Heart left ventricle (tissue), 16 donors: Measurements from ENCODE around the gene PRSS16. TPM values are rescaled to one million over a fixed set of nuclear protein-coding genes. Genes with fewer than 3 reads are reported as not detected.

Source experiments
- ATAC-seq, 4 donors: fragments of 200-7000 bp; cut with Tn5 transposase; one replicate each; pipeline ENCODE4 v1.9.1; 2020 to 2022; ENCODE audit warnings: moderate library complexity in 4 of 4, mild to moderate bottlenecking in 3 of 4, moderate number of reproducible peaks in 1 of 4
- DNase-seq, 5 donors: peaks; one replicate each; pipeline ENCODE4 v3.0.0-alpha.2; 2020
- H3K27ac ChIP-seq, 12 donors: fragments of 200-600 bp; sonication (generic) in 4 of 12; one replicate each; pipeline versions ENCODE4 v1.5.0 to v1.8.0; 2016 to 2022; ENCODE audit warnings: mild to moderate bottlenecking in 2 of 12
- H3K27me3 ChIP-seq, 9 donors: fragments of 200-600 bp; sonication (generic) in 2 of 9; one replicate each; pipeline versions ENCODE4 v1.5.1 to v1.8.0; 2016 to 2022; ENCODE audit warnings: mild to moderate bottlenecking in 3 of 9
- H3K36me3 ChIP-seq, 9 donors: fragments of 200-600 bp; sonication (generic) in 2 of 9; one replicate each; pipeline versions ENCODE4 v1.5.0 to v1.8.0; 2018 to 2022; ENCODE audit warnings: mild to moderate bottlenecking in 2 of 9
- H3K4me1 ChIP-seq, 12 donors: fragments of 200-600 bp; sonication (generic) in 4 of 12; one replicate each; pipeline versions ENCODE4 v1.5.0 to v1.8.0; 2016 to 2022; ENCODE audit warnings: mild to moderate bottlenecking in 3 of 12
- H3K4me3 ChIP-seq, 12 donors: fragments of 200-600 bp; sonication (generic) in 4 of 12; one replicate each; pipeline versions ENCODE4 v1.5.0 to v1.8.0; 2017 to 2022; ENCODE audit warnings: mild to moderate bottlenecking in 9 of 12, moderate library complexity in 4 of 12
- H3K9me3 ChIP-seq, 12 donors: fragments of 200-600 bp; sonication (generic) in 4 of 12; one replicate each; pipeline versions ENCODE4 v1.5.0 to v1.8.0; 2016 to 2022; ENCODE audit warnings: mild to moderate bottlenecking in 1 of 12
- POLR2A ChIP-seq, 2 donors: fragments of 450-650 bp; IDR thresholded peaks; one replicate each; pipeline ENCODE4 v1.6.1; 2017; ENCODE audit warnings: antibody characterized with exemption in 2 of 2, mild to moderate bottlenecking in 2 of 2, moderate library complexity in 2 of 2
- WGBS, 4 donors: extraction: QIAGEN DNeasy Blood & Tissue Kit in 2 of 4; methylation state at CpG; one replicate each; pipeline versions ENCODE4 v1.1.5 to v1.1.7; 2013 to 2018; 5-methylcytosine and 5-hydroxymethylcytosine counted together
- intact Hi-C, 10 donors: fragments of 100-400 bp; cut with DNase I; formaldehyde crosslinking; loops; one replicate each; pipeline versions ENCODE4 v1.11.1 to v1.14.2; 2022
- polyA plus RNA-seq, 2 donors: library from polyadenylated mRNA; stranded (reverse); fragments of 200-250 nt; gene quantifications; one replicate each; pipeline ENCODE4 v1.2.3, GENCODE V29; 2013
- total RNA-seq, 9 donors: library from RNA; depleted of rRNA in 2 of 9; stranded (reverse); fragments of >200 nt in 2 of 9; fragmentation: NEBNext Ultra II Directional in 3 of 9; extraction: Animal tissue kit (Norgen Biotek cat#: 25700) in 3 of 9; gene quantifications; one replicate each; pipeline versions ENCODE4 v1.1.0 to v1.2.4, GENCODE V29; 2016 to 2023
- TF ChIP-seq, protein P1 (sequence below), 12 donors: fragments of 200-600 bp; sonication (generic) in 4 of 12; IDR thresholded peaks; one replicate each; pipeline versions ENCODE4 v1.5.0 to v1.8.0; 2018 to 2022; ENCODE audit warnings: antibody characterized with exemption in 12 of 12, mild to moderate bottlenecking in 5 of 12
- donor health status: ischemic (EF 13 %, LVEDD 7.1; RV severe dilation, severe dysfunction).
- donor health status: healthy with polysubstance abuse.
- donor health status: DM: no; HTN: yes; CAD: no.
- donor health status: DM: no; HTN: no; CAD: no.
- donor health status: ischemic (EF 25% LVEDD 6.9; RV normal size, moderate dysfunction).
- donor health status: ischemic (EF 25% LVEDD 5.7; RV mildly dilated, moderate dysfunction).
- donor health status: healthy.
- donor health status: DM: yes; HTN: yes; CAD: no.
- donor health status: ischemic (EF 35%, LVEDD 5.7; RV mildly dilated, moderate dysfunction).
- donor health status: nonischemic (EF 11% LVEDD 7.7; RV severe dilation, severe dysfunction).
- donor health status: DM: yes; HTN: yes; CAD: no.
- donor health status: PGD.
- donor health status: ischemic (EF 29% LVEDD 5.4; RV normal size, mild dysfunction).
- donor health status: nonischemic (EF 23%, LVEDD 6.1; RV moderate dilation, normal function).

PRSS16 gene
- total and polyA plus RNA-seq, 11 donors, result 0.11 to 1.5 TPM; not detected in 9

DNA sequence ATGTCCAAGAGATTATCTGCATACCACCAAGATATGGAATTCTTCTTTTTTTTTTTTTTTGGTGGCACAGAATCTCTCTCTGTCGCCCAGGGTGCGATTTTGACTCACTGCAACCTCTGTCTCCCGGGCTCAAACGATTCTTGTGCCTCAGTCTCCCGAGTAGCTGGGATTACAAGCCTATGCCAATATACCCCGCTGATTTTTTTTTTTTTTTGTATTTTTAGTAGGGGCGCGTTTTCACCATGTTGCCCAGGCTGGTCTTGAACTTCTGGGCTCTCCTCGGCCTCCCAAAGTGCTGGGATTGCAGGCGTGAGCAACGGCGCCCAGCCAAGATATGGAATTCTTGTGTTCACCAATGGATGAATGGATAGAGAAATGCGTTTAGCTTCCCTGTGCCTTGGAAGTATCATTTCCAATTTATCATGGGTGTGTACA, 33.6 kb downstream of the PRSS16 start:
- Histone ChIP-seq H3K4me1 (no peaks in the 10 kb centered on the region), H3K27ac (no peak overlapping the region), H3K36me3 (no peaks in the 10 kb centered on the region), H3K27me3 (peaks cover 40 to 100% (median 93%) of the 10 kb centered on the region in 9 donors), H3K9me3 (peaks cover 0 to 17% (median 0%) of the 10 kb centered on the region in 12 donors), H3K4me3 (no peak overlapping the region)
- no peak for DNase-seq
- 6 to 10% (median 8%) methylated on average over 13 of the region's 13 CpGs for WGBS, 4 donors
- intact Hi-C loops, result no loop called here
- ATAC-seq, result no peak
- no peak for TF ChIP-seq POLR2A (IDR thresholded peaks at IDR 0.05)
- TF ChIP-seq, protein P1, sequence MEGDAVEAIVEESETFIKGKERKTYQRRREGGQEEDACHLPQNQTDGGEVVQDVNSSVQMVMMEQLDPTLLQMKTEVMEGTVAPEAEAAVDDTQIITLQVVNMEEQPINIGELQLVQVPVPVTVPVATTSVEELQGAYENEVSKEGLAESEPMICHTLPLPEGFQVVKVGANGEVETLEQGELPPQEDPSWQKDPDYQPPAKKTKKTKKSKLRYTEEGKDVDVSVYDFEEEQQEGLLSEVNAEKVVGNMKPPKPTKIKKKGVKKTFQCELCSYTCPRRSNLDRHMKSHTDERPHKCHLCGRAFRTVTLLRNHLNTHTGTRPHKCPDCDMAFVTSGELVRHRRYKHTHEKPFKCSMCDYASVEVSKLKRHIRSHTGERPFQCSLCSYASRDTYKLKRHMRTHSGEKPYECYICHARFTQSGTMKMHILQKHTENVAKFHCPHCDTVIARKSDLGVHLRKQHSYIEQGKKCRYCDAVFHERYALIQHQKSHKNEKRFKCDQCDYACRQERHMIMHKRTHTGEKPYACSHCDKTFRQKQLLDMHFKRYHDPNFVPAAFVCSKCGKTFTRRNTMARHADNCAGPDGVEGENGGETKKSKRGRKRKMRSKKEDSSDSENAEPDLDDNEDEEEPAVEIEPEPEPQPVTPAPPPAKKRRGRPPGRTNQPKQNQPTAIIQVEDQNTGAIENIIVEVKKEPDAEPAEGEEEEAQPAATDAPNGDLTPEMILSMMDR (IDR thresholded peaks at IDR 0.05), result no peak

DNA sequence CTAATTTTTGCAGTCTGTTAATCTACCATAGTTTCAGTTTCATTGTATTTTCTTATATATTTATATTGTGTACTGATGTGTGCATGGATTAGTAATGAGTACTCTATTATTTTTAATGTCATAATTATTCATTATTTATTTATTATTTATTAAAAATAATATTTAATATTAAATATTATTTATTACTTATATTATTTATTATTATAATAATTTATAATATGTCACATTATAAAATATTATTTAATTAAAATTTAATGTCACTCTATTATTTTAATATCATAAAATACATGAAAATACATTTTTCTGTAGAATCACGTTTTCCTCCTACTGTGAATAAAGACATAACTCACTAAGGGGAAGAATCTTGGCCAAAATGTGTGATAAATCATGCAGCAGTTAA, 34.1 kb downstream of the PRSS16 start:
- intact Hi-C loops, result no loop called here
- ATAC-seq (no peak), DNase-seq (no peak)
- Histone ChIP-seq H3K27ac (no peak overlapping the region), H3K4me3 (no peak overlapping the region), H3K27me3 (peaks cover 37 to 100% (median 93%) of the 10 kb centered on the region in 9 donors), H3K36me3 (no peaks in the 10 kb centered on the region), H3K4me1 (no peaks in the 10 kb centered on the region), H3K9me3 (peaks cover 0 to 14% (median 0%) of the 10 kb centered on the region in 12 donors)
- TF ChIP-seq, protein P1 (IDR thresholded peaks at IDR 0.05), result no peak
- WGBS, 4 donors, result 23 to 54% (median 42%) methylated on average over 1 of the region's 1 CpG

GRCh38 chr6:27283279-27283678, 35.8 kb downstream of the PRSS16 start:
- Histone ChIP-seq H3K9me3 (peaks cover 0 to 8% (median 0%) of the 10 kb centered on the region in 12 donors), H3K36me3 (no peaks in the 10 kb centered on the region), H3K27me3 (peaks cover 38 to 100% (median 93%) of the 10 kb centered on the region in 9 donors), H3K4me3 (no peak overlapping the region), H3K27ac (no peak overlapping the region), H3K4me1 (no peaks in the 10 kb centered on the region)
- DNase-seq, result no peak
- no peak for ATAC-seq
- WGBS, 4 donors, result 6 to 14% (median 9%) methylated on average over 15 to 16 of the region's 16 CpGs
- intact Hi-C loops, result no loop called here
- no peak for TF ChIP-seq POLR2A (IDR thresholded peaks at IDR 0.05)
- TF ChIP-seq, protein P1 (IDR thresholded peaks at IDR 0.05), result no peak

GRCh38 chr6:27286141-27286540, 38.6 kb downstream of the PRSS16 start:
- DNase-seq, result no peak
- 77 to 87% (median 81%) methylated on average over 2 of the region's 2 CpGs for WGBS, 4 donors
- no peak for TF ChIP-seq POLR2A (IDR thresholded peaks at IDR 0.05)
- TF ChIP-seq, protein P1 (IDR thresholded peaks at IDR 0.05), result no peak
- Histone ChIP-seq H3K9me3 (peaks cover 0 to 11% (median 0%) of the 10 kb centered on the region in 12 donors), H3K4me1 (no peaks in the 10 kb centered on the region), H3K4me3 (no peak overlapping the region), H3K36me3 (no peaks in the 10 kb centered on the region), H3K27ac (no peak overlapping the region), H3K27me3 (peaks cover 51 to 100% (median 93%) of the 10 kb centered on the region in 9 donors)
- no peak for ATAC-seq
- intact Hi-C loops, result no loop called here
